H1 (cell line): Measurements from ENCODE around the gene CHRNA3.

ENCODE experiments used
- CTCF ChIP-seq, 3 experiments: IDR thresholded peaks; 1 replicate in 2 of 3; 2 replicates in 1 of 3; pipeline versions ENCODE4 v1.5.1 to v1.6.1; 2011; ENCODE audit warnings: low read length in 3 of 3, mild to moderate bottlenecking in 3 of 3, inconsistent platforms in 2 of 3, low read depth in 1 of 3, moderate library complexity in 1 of 3; ENCODE audit not compliant: insufficient read depth in 1 of 3; ENCODE audit errors: control extremely low read depth in 1 of 3
- EZH2 ChIP-seq: fragments of 200-600 bp; sonication (generic); IDR thresholded peaks from 2 replicates; pipeline ENCODE4 v1.7.1; 2012; ENCODE audit warnings: low read depth, mild to moderate bottlenecking, moderate library complexity, low read length, inconsistent platforms; ENCODE audit not compliant: severe bottlenecking
- POLR2A ChIP-seq, 2 experiments: IDR thresholded peaks; 1 replicate in 1 of 2; 2 replicates in 1 of 2; pipeline ENCODE4 v1.6.1; 2011; ENCODE audit warnings: low read depth in 2 of 2, low read length in 2 of 2, mild to moderate bottlenecking in 2 of 2; ENCODE audit errors: control extremely low read depth in 1 of 2
- RFX5 ChIP-seq: IDR thresholded peaks from 2 replicates; pipeline ENCODE4 v1.6.1; 2011; ENCODE audit warnings: low read depth, low read length, improper control_type of control experiment, borderline replicate concordance
- SIN3A ChIP-seq, 2 experiments: IDR thresholded peaks in 1 of 2; conservative IDR thresholded peaks in 1 of 2; 2 replicates each; pipeline ENCODE4 v1.6.1; 2011 to 2012; ENCODE audit warnings: low read length in 2 of 2, improper control_type of control experiment in 1 of 2, low read depth in 1 of 2, mild to moderate bottlenecking in 1 of 2
- SP2 ChIP-seq: IDR thresholded peaks from 2 replicates; pipeline ENCODE4 v1.6.1; 2012; ENCODE audit warnings: mild to moderate bottlenecking, low read length, inconsistent platforms
- TCF12 ChIP-seq: IDR thresholded peaks from 2 replicates; pipeline ENCODE4 v1.6.1; 2011; ENCODE audit warnings: low read depth, mild to moderate bottlenecking, low read length
- YY1 ChIP-seq: IDR thresholded peaks from 2 replicates; pipeline ENCODE4 v1.6.1; 2011; ENCODE audit warnings: low read depth, mild to moderate bottlenecking, low read length

- no peak for TF ChIP-seq POLR2A (IDR thresholded peaks at IDR 0.05; ENCODE audit: control extremely low read depth in 1 of 2, low read depth in 2 of 2, low read length in 2 of 2)
- no peak for TF ChIP-seq SP2
- TF ChIP-seq TCF12, result no peak
- TF ChIP-seq YY1, result no peak
- no peak for TF ChIP-seq EZH2
- no peak for TF ChIP-seq CTCF (IDR thresholded peaks at IDR 0.05; ENCODE audit: control extremely low read depth in 1 of 3, insufficient read depth in 1 of 3, low read depth in 1 of 3, low read length in 3 of 3)
- no peak for TF ChIP-seq SIN3A (conservative IDR thresholded peaks at IDR 0.05 in 1 of 2, IDR thresholded peaks at IDR 0.05 in 1 of 2; ENCODE audit: low read depth in 1 of 2, low read length in 2 of 2)
- no peak for TF ChIP-seq RFX5
Observed at GRCh38 chr15:78598348-78598747, 22.4 kb downstream of the CHRNA3 start.
